NOMO-1 treated with dmso at 0.1 percent for 144 hours (cell line): ENCODE measurements around the gene SUPT4H1.

Experiments used
- DNase-seq: peaks from one replicate; lab custom pipeline; 2025; ENCODE audit not compliant: unreplicated experiment; lab: John Stamatoyannopoulos, UW

SUPT4H1 gene

DNA sequence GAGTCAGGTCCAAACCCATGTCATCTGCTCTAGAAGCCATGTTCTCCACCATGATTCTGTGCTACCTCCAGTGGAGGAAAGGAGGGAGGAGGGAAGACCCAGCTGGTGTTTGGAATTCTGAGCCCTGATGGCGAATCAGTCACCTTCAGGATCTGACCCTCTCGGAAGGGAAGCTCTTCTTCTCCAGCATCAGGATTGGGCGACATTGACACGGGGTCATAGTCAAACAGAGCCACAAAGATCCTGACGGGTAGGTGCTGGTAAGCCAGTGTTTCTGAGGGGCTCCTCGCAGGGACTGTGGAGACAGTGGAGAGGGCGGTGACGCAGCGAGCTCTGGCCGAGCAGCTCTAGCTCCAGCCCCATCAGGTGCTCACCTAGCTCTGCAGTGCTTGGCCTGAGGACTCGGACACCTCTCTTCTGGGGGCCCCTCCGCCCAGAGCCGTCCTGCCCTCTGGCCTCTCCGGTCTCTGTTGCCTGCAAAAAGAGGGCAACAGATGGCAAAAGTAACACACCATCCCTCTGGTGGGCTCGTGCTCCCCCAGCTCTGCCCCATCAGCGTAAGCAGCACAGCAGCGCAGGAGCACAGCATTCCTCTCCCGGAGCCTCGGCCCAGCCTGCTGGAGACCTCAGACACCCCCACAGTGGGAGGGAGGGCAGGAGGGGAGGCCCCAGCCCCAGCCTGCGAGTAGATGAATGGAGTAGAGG is 44.4 kb downstream of the SUPT4H1 start:
- DNase-seq = no peak

DNA sequence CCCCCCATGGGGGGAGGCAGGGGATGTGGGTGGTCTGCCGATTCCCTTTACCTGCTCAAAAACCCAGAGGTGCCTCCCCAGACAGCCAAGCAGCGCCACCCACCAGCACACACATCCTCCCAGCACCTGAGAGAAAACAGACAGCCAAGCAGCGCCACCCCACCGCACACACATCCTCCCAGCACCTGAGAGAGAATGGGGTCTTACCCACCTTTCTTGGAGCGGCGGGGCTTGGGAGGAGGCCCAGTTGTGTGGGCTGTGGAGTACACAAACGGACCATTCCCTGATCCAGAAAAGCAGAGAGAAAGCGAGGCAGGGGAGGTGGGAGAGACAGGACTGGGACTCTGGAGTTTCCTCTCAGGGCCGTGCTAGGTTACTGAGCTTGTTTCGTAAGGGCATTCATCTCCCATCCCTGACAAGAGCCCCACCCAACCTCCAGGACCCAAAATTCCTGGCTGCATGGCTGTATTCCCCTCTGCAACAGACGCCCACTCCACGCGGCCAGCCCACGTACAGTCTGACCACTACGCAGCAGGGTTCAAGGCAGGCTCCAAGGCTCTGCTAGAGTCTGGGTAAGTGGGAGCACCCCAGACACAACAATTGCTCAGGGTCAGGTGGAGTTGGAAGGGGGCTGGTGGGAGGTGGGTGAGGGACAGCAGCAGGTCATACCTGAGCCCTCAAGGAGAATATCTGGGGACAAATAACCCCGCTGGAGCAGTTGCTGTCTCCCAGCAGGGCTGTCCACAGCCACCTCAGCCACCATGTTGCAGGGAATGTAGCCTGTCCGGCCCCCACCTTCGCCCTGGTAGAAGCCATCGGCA is 45.7 kb downstream of the SUPT4H1 start:
- DNase-seq = no peak

DNA sequence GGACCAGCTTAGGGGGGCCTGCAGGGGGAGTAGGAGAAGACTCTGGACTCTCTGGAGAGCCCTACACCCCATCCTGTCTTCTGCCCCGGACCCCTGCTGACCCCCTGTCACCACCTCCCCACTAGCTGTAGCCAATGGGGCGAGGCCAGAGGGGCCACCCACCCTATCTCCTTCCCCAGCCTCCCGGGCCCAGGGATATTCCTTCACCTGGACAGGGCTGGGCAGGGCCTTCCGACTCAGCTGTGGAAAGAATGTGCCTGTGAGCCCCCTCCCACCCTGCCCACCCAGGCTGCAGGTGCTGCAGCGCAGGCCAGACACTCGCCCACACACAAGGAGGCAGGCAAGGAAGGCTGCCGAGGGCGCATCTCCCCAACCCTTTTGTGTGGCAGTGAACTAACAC is 46.4 kb downstream of the SUPT4H1 start:
- DNase-seq = no peak

DNA sequence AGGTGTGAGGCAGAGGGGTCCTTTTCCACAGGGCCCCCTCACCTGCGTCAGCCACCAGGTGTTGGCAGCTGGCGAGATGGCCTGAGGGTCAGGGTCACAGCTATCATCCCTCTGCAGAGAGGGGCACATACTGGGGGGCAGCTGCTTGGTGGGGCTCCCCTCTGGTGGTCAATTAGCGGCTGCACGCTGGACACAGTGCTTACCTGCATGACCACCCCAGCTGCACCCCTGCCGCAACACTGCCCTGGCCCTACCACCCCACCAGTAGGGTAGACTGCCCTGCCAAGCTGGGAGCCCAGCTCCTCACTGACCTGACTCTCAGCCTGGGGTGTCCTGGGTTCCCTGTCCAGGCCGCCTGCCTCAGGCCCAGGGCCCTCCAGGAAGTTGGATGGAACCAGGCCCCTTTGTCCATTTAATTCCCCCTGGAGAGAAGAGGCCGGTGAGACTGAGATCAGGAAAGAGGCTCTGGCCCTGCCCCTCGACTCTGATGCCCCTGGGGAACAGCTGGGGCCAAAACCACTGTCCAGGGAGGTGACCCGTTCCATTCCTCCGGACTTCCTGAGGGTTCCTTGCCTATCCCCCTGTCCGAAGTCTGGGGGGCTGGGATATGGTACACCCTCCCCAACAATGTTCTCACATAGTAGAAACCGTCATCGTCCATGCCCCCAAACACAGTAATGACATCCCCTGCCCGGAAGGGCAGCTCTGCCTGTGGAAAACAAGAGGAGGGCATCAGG is 47.1 kb downstream of the SUPT4H1 start:
- no peak for DNase-seq

DNA sequence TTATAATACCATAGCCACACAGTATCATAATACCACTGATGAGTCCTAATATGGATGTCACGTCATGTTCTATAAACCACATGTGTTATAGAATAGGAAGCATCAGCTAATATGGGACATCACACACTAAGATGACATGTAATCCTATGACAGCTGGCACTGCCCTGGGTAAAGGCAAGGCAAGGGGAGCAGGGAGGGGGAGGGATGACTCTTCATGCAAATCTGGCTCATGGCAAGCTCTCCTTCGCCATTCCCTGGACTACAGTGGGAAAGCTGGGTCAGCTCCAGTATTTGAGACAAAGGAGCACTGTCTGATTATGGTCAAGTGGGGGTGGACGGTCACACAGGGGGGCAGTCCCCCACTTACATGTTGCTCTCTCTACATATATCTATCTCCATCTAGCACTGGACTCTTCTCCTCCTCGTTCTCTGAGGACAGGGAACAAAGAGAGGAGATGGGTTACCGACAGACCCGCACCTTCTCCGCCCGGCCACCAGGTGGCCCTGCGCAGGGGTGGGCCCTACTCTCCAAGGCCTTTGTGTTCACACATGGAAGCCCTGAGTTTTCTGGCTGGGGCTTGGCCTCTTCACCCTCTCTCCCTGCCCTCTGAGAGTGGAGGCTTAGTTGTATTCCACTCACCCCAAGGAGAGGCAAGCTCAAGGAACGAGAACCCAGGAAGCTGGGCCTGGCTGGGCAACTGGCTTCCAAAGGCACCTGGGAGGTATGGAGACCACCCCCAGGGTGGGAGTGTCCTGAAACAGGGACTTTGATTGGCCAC is 47.8 kb downstream of the SUPT4H1 start:
- DNase-seq = peak; percentile 57

DNA sequence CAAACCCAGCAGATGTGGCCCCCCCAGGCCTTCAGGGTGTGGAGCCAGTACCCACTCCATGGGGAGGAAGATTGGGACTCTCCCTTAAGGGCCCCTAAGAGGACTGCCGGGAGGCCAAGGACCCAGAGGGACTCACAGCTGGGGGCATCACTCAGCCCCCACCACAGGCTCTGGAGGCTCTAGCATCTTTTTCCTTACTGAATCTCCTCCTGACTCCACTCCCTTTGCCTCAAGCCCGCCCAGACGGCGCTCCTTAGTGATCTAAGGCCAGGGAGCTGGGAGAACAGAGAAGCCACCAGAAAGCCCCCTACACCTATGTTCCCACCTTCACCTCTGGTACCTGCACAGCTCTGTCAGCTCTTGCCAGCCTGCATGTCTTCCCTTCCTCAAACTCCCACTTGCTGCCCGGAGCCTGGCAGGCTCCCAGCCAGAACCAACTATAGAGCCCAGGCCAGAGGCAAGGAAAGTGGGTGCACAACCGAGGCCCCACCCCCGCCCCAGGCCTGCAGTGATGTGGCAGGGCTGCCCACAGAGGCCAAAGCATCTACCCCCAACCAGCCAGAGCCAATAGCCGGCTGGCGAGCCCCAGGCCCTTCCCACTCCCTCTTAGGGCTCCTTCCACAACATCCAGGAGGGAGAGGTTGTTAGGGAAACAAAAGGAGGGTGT is 48.9 kb downstream of the SUPT4H1 start:
- DNase-seq = no peak

DNA sequence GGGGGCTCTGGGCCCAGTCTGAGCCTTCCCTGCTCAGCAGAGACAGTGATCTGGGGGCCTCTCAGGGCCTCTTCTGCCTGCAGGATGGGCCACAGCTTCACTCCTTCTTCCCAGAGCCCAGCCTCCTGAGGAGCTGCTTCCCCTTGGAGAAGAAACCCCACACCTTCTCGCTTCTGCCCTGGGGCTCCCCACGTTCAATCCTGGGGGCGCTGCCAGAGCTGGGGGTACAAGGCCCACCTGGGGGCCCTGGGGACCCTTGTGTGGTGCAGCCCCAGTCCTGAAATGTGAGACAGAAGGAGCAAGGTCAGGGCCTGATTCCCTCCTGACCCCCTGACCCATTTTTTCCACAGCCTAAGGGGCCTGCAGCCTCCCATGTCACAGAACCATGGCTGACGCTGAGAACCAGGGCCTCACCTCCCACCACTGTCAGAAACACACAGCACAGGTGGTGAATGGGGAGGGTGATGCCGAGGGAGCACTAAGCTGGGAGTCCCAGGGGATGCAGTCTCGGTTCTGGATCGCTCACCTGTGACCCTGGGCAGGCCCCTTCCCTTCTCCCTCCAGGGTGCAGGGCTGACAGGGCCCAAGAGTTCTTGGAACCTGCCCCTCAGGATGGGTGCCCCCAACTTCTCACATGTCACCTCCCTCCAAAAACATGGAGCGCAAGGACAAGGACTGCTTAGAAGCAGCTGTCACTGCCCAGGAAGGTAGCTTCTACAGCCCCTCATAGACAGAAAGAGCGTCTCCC is 49.7 kb downstream of the SUPT4H1 start:
- no peak for DNase-seq

DNA sequence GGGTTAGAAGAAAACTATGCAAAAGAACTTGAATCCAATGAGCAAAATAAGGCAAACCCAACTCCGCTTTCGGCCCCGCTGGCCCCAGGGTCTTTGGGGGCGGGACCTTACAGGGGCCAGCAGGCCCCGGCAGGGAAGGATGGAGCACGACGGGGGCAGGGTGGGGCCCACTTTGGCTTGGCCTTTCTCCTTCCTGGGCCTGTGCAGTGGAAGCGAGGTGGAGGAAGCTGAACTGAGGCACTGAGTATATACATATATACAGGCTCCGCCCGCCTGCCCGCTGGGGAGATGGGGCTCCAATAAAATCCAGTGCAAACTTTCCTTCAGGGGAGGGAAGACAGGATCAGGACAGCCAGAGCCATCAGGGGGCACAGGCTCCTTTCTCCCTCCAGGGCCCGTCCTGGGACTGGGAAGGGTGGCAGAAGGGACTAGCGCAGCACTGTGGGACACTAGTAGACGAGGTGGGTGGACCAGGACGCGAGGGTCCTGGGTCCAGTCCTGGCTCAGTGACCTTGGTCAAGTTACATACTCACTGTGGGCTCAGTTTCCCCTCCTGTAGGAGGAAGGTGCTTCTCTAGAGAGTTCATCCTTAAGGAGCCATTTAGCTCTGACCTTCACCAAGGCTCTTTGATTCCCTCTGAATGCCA is 50.4 kb downstream of the SUPT4H1 start:
- DNase-seq = no peak

DNA sequence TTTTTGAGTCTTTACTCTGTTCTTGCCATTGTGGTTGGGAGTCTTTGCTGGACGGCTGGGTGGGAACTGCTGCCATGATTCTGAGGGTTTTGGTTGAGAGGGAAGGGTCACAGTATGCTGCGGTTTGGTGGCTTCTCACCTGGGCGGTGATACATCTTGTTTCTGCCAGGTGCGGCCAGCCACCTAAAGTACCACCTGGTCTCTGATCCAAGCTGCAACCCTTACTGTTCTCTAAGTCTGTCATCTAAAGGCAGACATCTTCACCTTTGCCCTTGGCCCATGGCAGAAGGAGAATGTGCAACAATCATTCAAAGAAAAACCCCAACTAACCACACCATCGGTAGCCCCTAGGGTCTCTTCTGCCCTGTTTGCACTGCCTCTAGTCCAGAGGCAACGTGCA is 51.7 kb downstream of the SUPT4H1 start:
- no peak for DNase-seq
